Measurements from ENCODE around the gene KIRREL1.

KIRREL1 gene

GRCh38 chr1:158075078-158075477 is 81.6 kb downstream of the KIRREL1 start:
- no peak for DNase-seq (ENCODE audit: low read depth)

DNA sequence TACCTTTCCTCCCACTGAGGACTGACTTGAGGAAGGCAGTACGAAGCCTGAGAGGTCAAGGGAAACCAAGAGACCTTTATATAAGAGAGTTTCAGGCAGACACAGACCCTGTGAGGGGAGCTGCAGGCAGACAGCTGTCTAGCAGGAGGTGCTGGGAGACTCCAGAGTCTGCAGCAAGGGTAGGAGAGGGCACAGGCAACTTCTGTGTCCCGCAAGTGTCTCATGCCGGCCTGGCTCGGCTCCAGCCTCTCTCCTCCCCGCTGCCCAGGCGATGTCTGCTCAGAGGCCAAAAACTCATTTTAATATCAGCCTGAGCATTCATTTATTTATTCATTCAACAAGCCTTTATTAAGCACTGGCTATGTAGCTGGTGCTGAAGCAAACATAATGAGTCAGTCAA is 83.0 kb downstream of the KIRREL1 start:
- DNase-seq (ENCODE audit: low read depth): no peak

GRCh38 chr1:158077411-158078256 is 84.2 kb downstream of the KIRREL1 start:
- DNase-seq (ENCODE audit: low read depth): no peak

DNA sequence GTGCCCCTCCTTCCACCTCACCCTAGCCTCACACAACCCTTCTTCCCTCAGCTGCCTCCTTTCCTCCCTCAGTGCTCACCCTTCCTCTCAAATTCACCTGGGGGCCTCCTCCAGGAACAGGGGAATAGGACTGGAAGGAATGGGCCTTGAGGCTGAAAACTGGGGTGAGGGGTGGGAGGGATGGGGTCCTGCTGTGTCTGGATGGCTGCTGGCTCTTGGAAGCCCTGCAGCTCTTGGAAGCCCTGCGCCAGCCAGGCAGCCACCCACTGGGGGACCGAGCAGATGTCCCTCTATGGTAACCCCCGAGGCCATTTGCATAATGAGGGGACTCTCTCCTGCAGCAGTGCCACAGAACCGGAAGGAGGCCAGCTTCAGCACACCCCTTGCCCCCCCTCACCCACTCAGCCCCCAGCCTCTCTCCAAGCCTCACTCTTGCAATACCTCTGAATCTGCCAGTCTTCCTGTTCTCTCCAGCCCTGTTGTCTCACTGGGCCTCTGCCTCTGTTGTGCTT is 85.2 kb downstream of the KIRREL1 start:
- DNase-seq (ENCODE audit: low read depth): no peak

DNA sequence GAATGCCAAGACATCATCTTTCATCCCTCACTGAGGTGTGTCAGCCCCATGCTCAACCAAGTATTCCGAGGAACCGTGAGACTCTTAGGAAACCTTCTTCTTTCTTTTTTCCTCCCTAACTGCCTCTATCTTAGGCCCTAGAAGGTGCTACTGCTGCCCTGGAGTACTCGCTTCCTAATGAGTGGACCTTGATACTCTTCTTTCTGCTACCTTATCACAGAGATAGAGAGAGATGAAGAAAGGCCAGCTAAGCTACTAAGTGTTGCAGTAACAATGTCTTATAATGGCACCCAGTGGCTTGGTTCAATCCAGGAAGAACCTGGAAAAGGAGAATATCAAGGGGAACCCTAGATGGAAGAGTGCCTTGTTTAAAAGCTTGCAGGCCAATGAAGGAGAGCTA is 86.6 kb downstream of the KIRREL1 start:
- no peak for DNase-seq (ENCODE audit: low read depth)

GRCh38 chr1:158084336-158084735 is 90.9 kb downstream of the KIRREL1 start:
- DNase-seq (ENCODE audit: low read depth): no peak

- DNase-seq (ENCODE audit: low read depth): no peak
Measured at GRCh38 chr1:158084747-158085146, 91.3 kb downstream of the KIRREL1 start.

GRCh38 chr1:158087320-158087927 is 94.0 kb downstream of the KIRREL1 start:
- DNase-seq (ENCODE audit: low read depth): peak; percentile 70

- no peak for DNase-seq (ENCODE audit: low read depth)
Measured at GRCh38 chr1:158089476-158089875, 96.0 kb downstream of the KIRREL1 start.

DNA sequence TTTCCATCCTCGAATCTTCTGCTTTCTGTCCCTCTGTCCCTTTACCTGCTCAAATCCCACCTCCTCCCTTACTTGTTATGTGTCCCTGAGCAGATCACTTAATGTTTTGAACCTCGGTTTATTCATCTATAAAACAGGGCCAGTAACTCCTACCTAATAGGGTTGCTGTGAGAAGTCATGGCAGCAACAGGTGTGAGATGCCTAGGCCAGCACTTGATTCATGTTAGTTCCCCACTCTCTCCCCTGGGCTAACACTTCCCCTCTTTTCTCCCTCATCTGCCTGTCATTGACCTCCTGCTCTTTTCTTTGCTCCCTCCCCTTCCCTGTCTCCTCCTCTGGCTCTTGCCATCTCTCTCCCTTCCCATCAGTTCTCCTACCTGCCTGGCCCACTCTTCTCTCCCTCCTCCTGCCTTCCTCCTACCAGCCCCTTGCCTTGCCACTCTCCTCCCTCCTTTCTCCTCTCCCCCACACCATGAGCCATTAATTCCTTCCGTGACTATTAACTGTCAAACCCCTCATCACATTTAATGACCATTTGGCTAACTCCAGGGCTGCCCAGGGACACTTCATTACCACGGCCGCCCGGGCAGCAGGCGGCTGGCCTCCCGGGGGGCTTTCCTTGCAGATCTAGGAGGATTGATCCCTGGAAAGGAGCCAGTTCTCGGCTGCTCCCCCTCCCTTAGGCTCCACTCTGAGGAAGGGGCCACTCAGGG is 96.6 kb downstream of the KIRREL1 start:
- no peak for DNase-seq (ENCODE audit: low read depth)

DNA sequence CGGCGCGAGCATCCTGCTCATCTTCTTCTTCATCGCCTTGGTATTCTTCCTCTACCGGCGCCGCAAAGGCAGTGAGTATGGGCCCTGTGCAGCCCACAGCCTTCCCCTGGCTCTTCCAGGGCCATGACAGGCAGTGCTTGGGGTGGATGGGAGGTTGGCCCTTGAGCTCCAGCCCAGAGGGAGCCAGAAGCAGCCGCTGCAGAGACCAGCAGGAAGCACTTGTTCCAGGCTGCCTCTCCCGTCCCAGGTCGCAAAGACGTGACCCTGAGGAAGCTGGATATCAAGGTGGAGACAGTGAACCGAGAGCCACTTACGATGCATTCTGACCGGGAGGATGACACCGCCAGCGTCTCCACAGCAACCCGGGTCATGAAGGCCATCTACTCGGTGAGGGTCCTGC is 99.9 kb downstream of the KIRREL1 start:
- DNase-seq (ENCODE audit: low read depth): no peak

GRCh38 chr1:158094571-158094970 is 101.1 kb downstream of the KIRREL1 start:
- DNase-seq (ENCODE audit: low read depth): no peak

GRCh38 chr1:158095737-158096335 is 102.4 kb downstream of the KIRREL1 start:
- DNase-seq (ENCODE audit: low read depth): peak; percentile 27

DNA sequence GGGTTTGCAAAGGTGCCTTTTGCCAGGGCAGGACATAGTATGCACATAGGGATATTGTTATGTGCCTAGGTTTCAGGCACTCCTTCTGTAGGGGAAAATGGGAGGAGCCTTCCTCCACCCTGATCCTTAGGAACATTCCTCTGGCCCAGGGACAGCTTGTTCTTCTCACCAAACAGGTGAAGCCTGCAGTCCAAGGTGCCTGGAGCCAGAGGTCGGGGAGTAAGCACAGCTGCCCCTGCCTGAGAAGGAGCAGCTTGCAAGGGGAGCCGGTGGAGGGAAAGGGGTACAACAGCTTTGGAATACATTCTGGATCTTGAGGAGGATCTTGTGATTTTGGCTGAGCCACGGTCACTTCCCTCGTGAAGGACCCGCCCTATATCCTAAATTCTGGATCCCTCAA is 104.8 kb downstream of the KIRREL1 start:
- no peak for DNase-seq (ENCODE audit: low read depth)

GRCh38 chr1:158099185-158099584 is 105.7 kb downstream of the KIRREL1 start:
- no peak for DNase-seq (ENCODE audit: low read depth)

DNA sequence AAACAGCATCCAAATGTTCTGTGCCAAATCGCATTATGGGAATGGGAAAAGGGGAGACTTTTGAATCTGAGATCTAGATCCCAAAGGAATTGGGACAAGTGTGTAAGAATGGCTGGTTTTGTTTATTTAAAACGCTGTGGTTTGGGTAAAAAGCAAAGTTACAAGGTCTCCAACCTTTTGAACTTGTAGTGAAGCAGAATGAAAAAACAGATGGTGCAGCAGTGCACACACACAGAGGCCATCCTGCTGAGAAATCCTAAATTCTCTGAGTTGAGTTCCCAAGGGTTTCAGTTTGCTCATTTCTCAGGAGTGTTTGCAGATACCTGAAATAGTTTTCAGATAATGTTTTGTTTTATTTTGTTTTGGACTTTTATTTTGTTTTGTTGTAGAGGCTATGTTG is 107.1 kb downstream of the KIRREL1 start:
- no peak for DNase-seq (ENCODE audit: low read depth)

GRCh38 chr1:158101455-158101854 is 108.0 kb downstream of the KIRREL1 start:
- DNase-seq (ENCODE audit: low read depth): no peak

GRCh38 chr1:158101927-158102326 is 108.5 kb downstream of the KIRREL1 start:
- peak; percentile 68 for DNase-seq (ENCODE audit: low read depth)

DNA sequence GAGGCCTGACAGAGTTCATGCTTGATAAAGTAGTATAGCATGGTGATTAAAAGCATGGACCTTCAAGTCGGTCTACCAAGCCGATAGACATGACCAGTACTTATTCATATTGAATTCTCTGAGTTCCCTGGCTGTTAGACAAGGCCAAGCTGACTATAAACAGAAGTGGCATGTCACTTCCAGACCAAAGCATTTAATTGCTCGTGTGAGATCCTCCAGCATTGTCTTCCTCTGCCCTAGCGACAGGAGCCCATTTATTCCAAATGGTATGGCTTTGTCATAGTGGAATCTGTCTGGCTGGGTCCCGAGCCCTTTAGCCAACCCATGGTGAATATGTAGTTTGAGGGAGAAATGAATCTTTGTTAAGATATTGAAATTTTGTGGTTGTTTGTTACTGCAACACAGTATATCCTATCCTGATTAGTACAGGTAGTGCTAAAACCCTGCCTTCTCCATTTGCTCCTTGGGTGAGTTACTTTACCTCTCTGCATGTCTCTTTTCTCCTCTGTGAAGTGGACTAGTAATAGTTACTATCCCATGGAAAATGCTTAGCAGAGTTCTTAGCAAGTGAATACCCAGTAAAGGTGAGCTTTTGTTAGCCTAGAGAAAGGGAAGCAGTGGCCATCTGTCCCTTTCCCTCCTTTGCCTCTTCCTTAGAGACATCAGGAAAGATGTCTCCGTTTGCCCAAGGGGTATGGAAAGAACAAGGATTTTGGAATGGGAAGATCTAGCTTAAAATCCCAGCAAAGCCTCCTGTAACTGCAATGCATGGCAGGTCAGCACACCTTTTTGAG is 109.6 kb downstream of the KIRREL1 start:
- DNase-seq (ENCODE audit: low read depth): no peak

DNA sequence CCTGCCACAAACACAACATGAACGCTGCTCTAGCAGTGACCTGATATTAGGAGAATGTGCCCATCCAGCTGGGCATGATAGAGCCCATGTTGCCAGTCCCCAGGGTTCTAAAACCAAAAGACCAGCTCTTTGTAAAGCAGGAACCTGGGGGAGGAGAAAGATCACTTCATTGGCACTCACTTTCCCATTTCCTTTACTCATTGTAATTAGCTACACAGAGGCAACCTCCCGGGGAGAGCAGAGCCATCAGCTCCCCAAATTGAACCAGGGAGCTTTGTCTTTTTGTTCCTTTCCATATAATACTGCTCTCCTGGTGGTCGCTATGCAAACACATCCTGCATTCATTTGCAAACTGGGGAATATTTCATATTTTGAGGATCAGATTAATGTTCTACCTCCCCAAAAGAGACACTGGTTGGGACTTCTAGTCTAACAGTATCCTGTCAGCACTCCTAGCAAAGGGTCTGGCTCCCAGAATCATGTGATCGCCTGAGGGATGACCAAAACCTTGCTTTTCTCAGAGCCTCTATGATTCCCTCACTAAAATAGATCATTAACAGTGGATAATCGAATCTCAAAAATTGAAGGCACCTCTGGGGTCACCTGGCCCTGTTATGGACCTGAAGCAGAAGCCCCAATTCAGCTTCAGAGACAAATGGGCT is 110.5 kb downstream of the KIRREL1 start:
- DNase-seq (ENCODE audit: low read depth): no peak

DNA sequence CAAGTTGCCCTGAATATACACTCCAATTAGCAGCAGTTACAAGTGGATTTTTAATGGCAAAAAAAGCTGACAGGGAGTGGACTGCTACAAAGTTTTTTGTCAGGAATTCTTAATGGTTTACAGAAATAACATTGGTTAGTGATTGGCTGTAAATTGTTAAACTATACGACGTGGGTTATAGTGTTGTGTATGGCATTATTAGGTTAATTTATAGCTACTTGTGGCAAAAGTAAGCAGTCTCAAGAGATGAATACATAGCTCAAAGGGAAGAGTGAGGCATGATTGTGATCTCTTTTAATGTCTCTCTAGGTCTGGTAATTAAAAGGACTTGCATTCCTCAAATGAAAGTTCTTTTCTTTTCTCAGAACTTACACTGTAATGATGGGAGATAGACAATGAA is 111.4 kb downstream of the KIRREL1 start:
- DNase-seq (ENCODE audit: low read depth): no peak
